Keratinocyte (primary cell): Measurements from ENCODE around the gene EXT2. TPM values are rescaled to one million over a fixed set of nuclear protein-coding genes. Genes with fewer than 3 reads are reported as not detected.
A peak's percentile ranks its signal among the peaks of the same experiment; 100 is the strongest.

Experiments
- DNase-seq: peaks from one replicate; pipeline ENCODE4 v3.0.0-alpha.2; 2011; ENCODE audit warnings: low read depth, missing footprints, low spot score
- FAIRE-seq: peaks from 2 replicates; lab custom pipeline; 2011; peaks lifted over from hg19 to GRCh38; lab: Jason Lieb, UNC
- H2AFZ ChIP-seq: 2 replicates; pipeline ENCODE4 v1.6.0; 2012; ENCODE audit warnings: low read length, control low read depth, inconsistent platforms; ENCODE audit not compliant: control insufficient read depth
- H3K27ac ChIP-seq: 2 replicates; pipeline ENCODE4 v1.5.1; 2011; ENCODE audit warnings: low read length; ENCODE audit not compliant: control insufficient read depth, insufficient read depth
- H3K27me3 ChIP-seq: 3 replicates; pipeline ENCODE4 v1.6.0; 2011; ENCODE audit warnings: low read length; ENCODE audit not compliant: control insufficient read depth, insufficient read depth; ENCODE audit errors: extremely low read depth
- H3K36me3 ChIP-seq, 2 experiments: 2 replicates in 1 of 2; 3 replicates in 1 of 2; pipeline ENCODE4 v1.5.1; 2011; ENCODE audit warnings: low read length in 2 of 2, mild to moderate bottlenecking in 1 of 2; ENCODE audit not compliant: control insufficient read depth in 2 of 2, insufficient read depth in 2 of 2; ENCODE audit errors: extremely low read depth in 1 of 2
- H3K4me1 ChIP-seq: 3 replicates; pipeline ENCODE4 v1.5.1; 2011; ENCODE audit warnings: low read length; ENCODE audit not compliant: control insufficient read depth, insufficient read depth; ENCODE audit errors: extremely low read depth
- H3K4me2 ChIP-seq: 3 replicates; pipeline ENCODE4 v1.6.0; 2011; ENCODE audit warnings: low read depth, low read length; ENCODE audit not compliant: control insufficient read depth, insufficient read depth; ENCODE audit errors: extremely low read depth
- H3K4me3 ChIP-seq, 3 experiments: fragments of 200-600 bp in 1 of 3; sonication (generic) in 1 of 3; 2 replicates in 2 of 3; 3 replicates in 1 of 3; pipeline ENCODE4 v1.5.1; 2011 to 2016; ENCODE audit warnings: low read length in 3 of 3, mild to moderate bottlenecking in 3 of 3, control low read depth in 2 of 3, inconsistent platforms in 1 of 3, low read depth in 1 of 3, mixed read lengths in 1 of 3, mixed run types in 1 of 3, moderate library complexity in 1 of 3; ENCODE audit not compliant: control insufficient read depth in 2 of 3, insufficient read depth in 2 of 3; ENCODE audit errors: extremely low read depth in 1 of 3
- H3K79me2 ChIP-seq: 2 replicates; pipeline ENCODE4 v1.6.0; 2012; ENCODE audit warnings: low read length; ENCODE audit not compliant: control insufficient read depth, insufficient read depth
- H3K9ac ChIP-seq: 3 replicates; pipeline ENCODE4 v1.6.0; 2011; ENCODE audit warnings: low read length; ENCODE audit not compliant: control insufficient read depth, insufficient read depth; ENCODE audit errors: extremely low read depth
- H3K9me1 ChIP-seq: 3 replicates; pipeline ENCODE4 v1.6.0; 2011; ENCODE audit warnings: low read length; ENCODE audit not compliant: control insufficient read depth, insufficient read depth; ENCODE audit errors: extremely low read depth
- H3K9me3 ChIP-seq: 2 replicates; pipeline ENCODE4 v1.5.1; 2012; ENCODE audit warnings: low read depth, low read length; ENCODE audit not compliant: control insufficient read depth
- H4K20me1 ChIP-seq: 3 replicates; pipeline ENCODE4 v1.6.0; 2011; ENCODE audit warnings: low read length; ENCODE audit not compliant: control insufficient read depth, insufficient read depth; ENCODE audit errors: extremely low read depth
- EZH2 ChIP-seq: IDR thresholded peaks from one replicate; pipeline ENCODE4 v1.6.1; 2012; ENCODE audit warnings: inconsistent platforms, mild to moderate bottlenecking, low read length, moderate library complexity
- dilution Hi-C: fragments of 300-500 bp; cut with MboI; formaldehyde crosslinking; loops from one replicate; pipeline ENCODE4 v1.7.0; 2020; ENCODE audit warnings: low sequenced_read_pairs; ENCODE audit not compliant: extremely low pct_ligation_motif_present
- polyA plus RNA-seq, 5 experiments: library from polyadenylated mRNA; depleted of rRNA in 3 of 5; stranded (reverse) in 3 of 5; stranded (forward) in 1 of 5; unstranded in 1 of 5; fragments of >200 nt; gene quantifications; 1 replicate in 1 of 5; 2 replicates in 3 of 5; 3 replicates in 1 of 5; pipeline versions ENCODE4 v1.2.1 to v1.2.3, GENCODE V29; 2011 to 2012; ENCODE audit warnings: missing spikeins in 2 of 5, low read depth in 1 of 5, low replicate concordance in 1 of 5
- TF ChIP-seq, protein P1 (sequence below), 3 experiments: IDR thresholded peaks in 1 of 3; conservative IDR thresholded peaks in 1 of 3; optimal IDR thresholded peaks in 1 of 3; 2 replicates in 2 of 3; 3 replicates in 1 of 3; pipeline versions ENCODE3 to v1.5.1; 2011; ENCODE audit warnings: low read length in 3 of 3, mild to moderate bottlenecking in 3 of 3, moderate library complexity in 2 of 3, control low read depth in 1 of 3, inconsistent platforms in 1 of 3; ENCODE audit not compliant: insufficient read depth in 2 of 3; ENCODE audit errors: extremely low read depth in 1 of 3

The EXT2 gene
- polyA plus RNA-seq, 1 donor (not counting 4 experiments of a cell fraction or from before 2014, with no cell fraction given) = 148 TPM

DNA sequence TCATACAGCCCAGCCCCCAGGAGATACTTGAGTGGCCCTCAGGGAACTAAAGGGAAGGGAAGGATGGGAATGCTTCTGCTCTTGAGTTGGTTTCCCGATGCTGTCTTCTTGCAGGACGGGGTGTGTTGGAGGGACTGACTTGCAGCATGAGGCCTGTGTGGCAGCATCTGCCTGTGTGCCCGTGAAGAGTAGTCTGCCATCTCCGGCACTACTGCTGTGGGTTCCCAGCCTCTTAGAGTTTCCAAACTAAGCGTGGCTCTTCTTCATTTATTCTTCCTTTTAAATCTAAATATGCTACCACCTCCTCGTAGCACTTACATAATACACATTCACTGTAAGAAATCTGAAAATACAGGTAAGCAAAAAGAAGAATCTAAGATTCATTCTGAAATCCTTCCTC, 12.8 kb downstream of the EXT2 start:
- no peaks in the 10 kb centered on the region for H3K9me3 ChIP-seq
- FAIRE-seq (no peak), DNase-seq (no peak)
- H3K9me1 ChIP-seq = no peaks in the 10 kb centered on the region
- dilution Hi-C loops = no loop called here
- H4K20me1 ChIP-seq = peaks cover 15% of the 10 kb centered on the region
- no peak overlapping the region for H3K4me3 ChIP-seq
- H2AFZ ChIP-seq = no peak overlapping the region
- peaks cover 37% of the 10 kb centered on the region for H3K79me2 ChIP-seq
- TF ChIP-seq EZH2 = no peak
- TF ChIP-seq, protein P1, sequence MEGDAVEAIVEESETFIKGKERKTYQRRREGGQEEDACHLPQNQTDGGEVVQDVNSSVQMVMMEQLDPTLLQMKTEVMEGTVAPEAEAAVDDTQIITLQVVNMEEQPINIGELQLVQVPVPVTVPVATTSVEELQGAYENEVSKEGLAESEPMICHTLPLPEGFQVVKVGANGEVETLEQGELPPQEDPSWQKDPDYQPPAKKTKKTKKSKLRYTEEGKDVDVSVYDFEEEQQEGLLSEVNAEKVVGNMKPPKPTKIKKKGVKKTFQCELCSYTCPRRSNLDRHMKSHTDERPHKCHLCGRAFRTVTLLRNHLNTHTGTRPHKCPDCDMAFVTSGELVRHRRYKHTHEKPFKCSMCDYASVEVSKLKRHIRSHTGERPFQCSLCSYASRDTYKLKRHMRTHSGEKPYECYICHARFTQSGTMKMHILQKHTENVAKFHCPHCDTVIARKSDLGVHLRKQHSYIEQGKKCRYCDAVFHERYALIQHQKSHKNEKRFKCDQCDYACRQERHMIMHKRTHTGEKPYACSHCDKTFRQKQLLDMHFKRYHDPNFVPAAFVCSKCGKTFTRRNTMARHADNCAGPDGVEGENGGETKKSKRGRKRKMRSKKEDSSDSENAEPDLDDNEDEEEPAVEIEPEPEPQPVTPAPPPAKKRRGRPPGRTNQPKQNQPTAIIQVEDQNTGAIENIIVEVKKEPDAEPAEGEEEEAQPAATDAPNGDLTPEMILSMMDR (optimal IDR thresholded peaks at IDR 0.05 in 1 of 3, IDR thresholded peaks at IDR 0.05 in 1 of 3, conservative IDR thresholded peaks at IDR 0.05 in 1 of 3; ENCODE audit: extremely low read depth in 1 of 3, insufficient read depth in 2 of 3, low read length in 3 of 3) = no peak
- no peak overlapping the region for H3K9ac ChIP-seq
- H3K4me2 ChIP-seq = no peak overlapping the region
- H3K36me3 ChIP-seq = peaks cover 8 to 15% of the 10 kb centered on the region in 2 experiments
- no peaks in the 10 kb centered on the region for H3K4me1 ChIP-seq
- no peak overlapping the region for H3K27ac ChIP-seq
- no peaks in the 10 kb centered on the region for H3K27me3 ChIP-seq

DNA sequence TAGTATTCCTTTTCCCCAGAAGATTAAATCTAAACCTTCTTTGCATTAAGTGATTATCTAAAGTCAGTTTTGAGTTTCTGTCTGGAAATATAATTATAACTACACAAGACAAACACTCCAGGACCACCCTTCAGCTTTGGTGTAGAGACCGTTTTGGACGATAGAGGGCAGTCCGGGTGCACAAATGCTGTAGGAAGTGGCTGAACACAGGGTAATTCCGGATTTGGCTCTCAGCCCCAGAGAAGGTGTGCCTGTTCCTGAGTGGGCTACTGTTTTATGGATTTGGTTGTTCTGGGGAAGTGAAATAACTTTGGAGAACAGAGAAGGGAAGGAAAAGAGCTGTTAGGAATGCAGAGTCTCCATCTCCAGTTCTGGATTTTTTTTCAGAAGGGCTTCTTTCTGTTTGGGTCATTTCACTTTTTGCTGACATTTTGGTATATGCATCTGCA, 14.8 kb downstream of the EXT2 start:
- Histone ChIP-seq H3K9me3 (no peaks in the 10 kb centered on the region), H3K36me3 (peaks cover 19 to 20% of the 10 kb centered on the region in 2 experiments), H3K9ac (no peak overlapping the region), H3K27ac (no peak overlapping the region), H3K4me1 (no peaks in the 10 kb centered on the region), H3K27me3 (no peaks in the 10 kb centered on the region), H3K79me2 (peaks cover 26% of the 10 kb centered on the region), H3K4me2 (no peak overlapping the region), H4K20me1 (peaks cover 12% of the 10 kb centered on the region), H3K4me3 (no peak overlapping the region), H2AFZ (no peak overlapping the region), H3K9me1 (no peaks in the 10 kb centered on the region)
- DNase-seq (no peak), FAIRE-seq (peak; percentile 43)
- TF ChIP-seq, protein P1 (optimal IDR thresholded peaks at IDR 0.05 in 1 of 3, IDR thresholded peaks at IDR 0.05 in 1 of 3, conservative IDR thresholded peaks at IDR 0.05 in 1 of 3; ENCODE audit: extremely low read depth in 1 of 3, insufficient read depth in 2 of 3, low read length in 3 of 3) = peak; percentile 70 to 80 (median 78)
- TF ChIP-seq EZH2 = no peak
- dilution Hi-C loops = no loop called here
